OCI-LY1 (cell line): Measurements from ENCODE around the gene IPMK.

Experiments used
- CTCF ChIP-seq: fragments of 200-600 bp; sonication (generic), shearing (Covaris generic); IDR thresholded peaks from 2 replicates; pipeline ENCODE4 v1.5.1; 2017; ENCODE audit warnings: mild to moderate bottlenecking, antibody characterized with exemption, low read length, moderate library complexity, mixed read lengths
- EZH2 ChIP-seq: fragments of 200-600 bp; sonication (generic), shearing (Covaris generic); IDR thresholded peaks from 2 replicates; pipeline ENCODE4 v1.8.0; 2017; ENCODE audit warnings: borderline replicate concordance, mixed run types, mild to moderate bottlenecking, antibody characterized with exemption, low read length, moderate library complexity, mixed read lengths

GRCh38 chr10:58173391-58173790, 94.3 kb downstream of the IPMK start:
- no peak for TF ChIP-seq CTCF
- no peak for TF ChIP-seq EZH2
